GM12878 (cell line): Measurements from ENCODE around the gene JMJD4. TPM values are rescaled to one million over a fixed set of nuclear protein-coding genes. Genes with fewer than 3 reads are reported as not detected.

Experiments used
- ATAC-seq: fragments of 200-7000 bp; cut with Tn5 transposase; 3 replicates; pipeline ENCODE4 v1.9.1; 2020; ENCODE audit warnings: mild to moderate bottlenecking, moderate library complexity
- BruUV-seq: library from RNA; stranded (reverse); fragments of 400-500 nt; replicated peaks from 2 replicates; lab custom pipeline; 2021; lab: Mats Ljungman, UMichigan
- CTCF ChIA-PET: fragments of 300-600 bp; sonication (Branson Sonifier 250); formaldehyde crosslinking; extraction: SDS; loops from one replicate; lab custom pipeline; 2021; ENCODE audit warnings: inconsistent platforms; lab: Yijun Ruan, JAX
- POLR2A ChIA-PET: fragments of 350-600 bp; formaldehyde crosslinking; extraction: SDS; loops from one replicate; lab custom pipeline; 2021; ENCODE audit warnings: inconsistent platforms; lab: Charles Lee
- RAD21 ChIA-PET: fragments of 300-600 bp; sonication (Branson Sonifier 250); formaldehyde crosslinking; loops from one replicate; lab custom pipeline; 2023; ENCODE audit warnings: antibody characterized with exemption; ENCODE audit not compliant: unreplicated experiment; lab: Charles Lee
- SMC1A ChIA-PET: fragments of 300-600 bp; sonication (Branson Sonifier 250); formaldehyde crosslinking; loops from one replicate; lab custom pipeline; 2023; ENCODE audit not compliant: unreplicated experiment, uncharacterized antibody; lab: Charles Lee
- DNase-seq: peaks from one replicate; pipeline ENCODE4 v3.0.0-alpha.2; 2011; ENCODE audit warnings: low read depth, low spot score
- FAIRE-seq: peaks from 3 replicates; lab custom pipeline; 2011; peaks lifted over from hg19 to GRCh38; lab: Jason Lieb, UNC
- H2AFZ ChIP-seq: 2 replicates; pipeline ENCODE4 v1.6.0; 2011; ENCODE audit warnings: low read depth, low read length, control low read depth; ENCODE audit not compliant: control insufficient read depth
- H3K27ac ChIP-seq: 2 replicates; pipeline ENCODE4 v1.5.1; 2011; ENCODE audit warnings: control low read depth; ENCODE audit not compliant: control insufficient read depth, insufficient read depth
- H3K27me3 ChIP-seq, 2 experiments: replicated peaks in 1 of 2; 2 replicates each; pipeline versions ENCODE4 v1.6.0 to v1.6.1; 2011; ENCODE audit warnings: low read length in 1 of 2; ENCODE audit not compliant: control insufficient read depth in 2 of 2, insufficient read depth in 2 of 2
- H3K36me3 ChIP-seq, 2 experiments: 2 replicates each; pipeline ENCODE4 v1.5.1; 2011; ENCODE audit warnings: low read length in 1 of 2; ENCODE audit not compliant: control insufficient read depth in 2 of 2, insufficient read depth in 2 of 2
- H3K4me1 ChIP-seq: 2 replicates; pipeline ENCODE4 v1.6.1; 2011; ENCODE audit warnings: mild to moderate bottlenecking, low read length, moderate library complexity, mixed read lengths; ENCODE audit not compliant: control insufficient read depth, insufficient read depth
- H3K4me2 ChIP-seq: 2 replicates; pipeline ENCODE4 v1.6.0; 2011; ENCODE audit warnings: control low read depth; ENCODE audit not compliant: control insufficient read depth, insufficient read depth
- H3K4me3 ChIP-seq: fragments of 200-600 bp; sonication (generic); 2 replicates; pipeline ENCODE4 v1.5.1; 2016
- H3K79me2 ChIP-seq: 2 replicates; pipeline ENCODE4 v1.6.0; 2011; ENCODE audit warnings: low read length; ENCODE audit not compliant: control insufficient read depth, insufficient read depth
- H3K9ac ChIP-seq: 2 replicates; pipeline ENCODE4 v1.8.0; 2011; ENCODE audit warnings: low read length, control low read depth, mixed read lengths; ENCODE audit not compliant: control insufficient read depth, insufficient read depth
- H3K9me3 ChIP-seq: replicated peaks from 3 replicates; pipeline ENCODE4 v1.5.1; 2011; ENCODE audit warnings: mild to moderate bottlenecking, low read length; ENCODE audit not compliant: control insufficient read depth, insufficient read depth
- H4K20me1 ChIP-seq: 2 replicates; pipeline ENCODE4 v1.6.0; 2011; ENCODE audit not compliant: control insufficient read depth, insufficient read depth
- CEBPB ChIP-seq, 2 experiments: fragments of 150-350 bp in 1 of 2; IDR thresholded peaks; 2 replicates each; pipeline ENCODE4 v1.6.1; 2012 to 2014; ENCODE audit warnings: low read depth in 2 of 2, low read length in 2 of 2, borderline replicate concordance in 1 of 2, inconsistent platforms in 1 of 2
- CREB1 ChIP-seq: IDR thresholded peaks from 2 replicates; pipeline ENCODE4 v1.6.1; 2012; ENCODE audit warnings: low read depth, mild to moderate bottlenecking, inconsistent platforms
- FOXK2 ChIP-seq: fragments of 450-650 bp; IDR thresholded peaks from 2 replicates; pipeline ENCODE4 v1.6.1; 2017; ENCODE audit warnings: mild to moderate bottlenecking, moderate library complexity
- GABPA ChIP-seq: IDR thresholded peaks from 2 replicates; pipeline ENCODE4 v1.6.1; 2014; ENCODE audit warnings: antibody characterized with exemption, low read depth, mild to moderate bottlenecking, inconsistent platforms
- IRF5 ChIP-seq: fragments of 450-650 bp; IDR thresholded peaks from 2 replicates; pipeline ENCODE4 v1.6.1; 2017; ENCODE audit warnings: borderline replicate concordance
- MEF2A ChIP-seq: IDR thresholded peaks from 2 replicates; pipeline ENCODE4 v1.6.1; 2011; ENCODE audit warnings: low read depth, mild to moderate bottlenecking, low read length, moderate library complexity; ENCODE audit not compliant: insufficient read depth
- NBN ChIP-seq: fragments of 450-650 bp; IDR thresholded peaks from 2 replicates; pipeline ENCODE4 v1.6.1; 2016
- NKRF ChIP-seq: fragments of 450-650 bp; conservative IDR thresholded peaks from 2 replicates; pipeline ENCODE4 v1.6.1; 2017; ENCODE audit warnings: mild to moderate bottlenecking, moderate library complexity
- NR2C1 ChIP-seq: fragments of 450-650 bp; IDR thresholded peaks from 2 replicates; pipeline ENCODE4 v1.6.1; 2017; ENCODE audit warnings: antibody characterized with exemption, mild to moderate bottlenecking, moderate library complexity
- PAX5 ChIP-seq: IDR thresholded peaks from 2 replicates; pipeline ENCODE4 v1.6.1; 2011; ENCODE audit warnings: low read depth, low read length, borderline replicate concordance
- RELA ChIP-seq: fragments of 450-650 bp; IDR thresholded peaks from 2 replicates; pipeline ENCODE4 v1.8.0; 2014; ENCODE audit warnings: borderline replicate concordance; ENCODE audit not compliant: partially characterized antibody
- TBL1XR1 ChIP-seq: IDR thresholded peaks from 2 replicates; pipeline ENCODE4 v1.6.1; 2012; ENCODE audit warnings: low read depth, low read length, improper control_type of control experiment
- WRNIP1 ChIP-seq: IDR thresholded peaks from 2 replicates; pipeline ENCODE4 v1.6.1; 2011; ENCODE audit warnings: low read depth, low read length, improper control_type of control experiment, borderline replicate concordance
- YY1 ChIP-seq: IDR thresholded peaks from 2 replicates; pipeline ENCODE4 v1.6.1; 2011; ENCODE audit warnings: low read depth, mild to moderate bottlenecking, low read length
- WGBS: methylation state at CpG from one replicate; pipeline ENCODE4 v1.1.6; 2016; ENCODE audit warnings: low lambda C conversion rate; ENCODE audit not compliant: insufficient replicate concordance, insufficient coverage; ENCODE audit errors: missing lambda C conversion rate; 5-methylcytosine and 5-hydroxymethylcytosine counted together
- in situ Hi-C: fragments of 300-500 bp; cut with MboI; formaldehyde crosslinking; loops from 9 replicates; pipeline ENCODE4 v1.14.3; 2018; ENCODE audit warnings: mixed read lengths
- intact Hi-C: fragments of 100-400 bp; cut with micrococcal nuclease; formaldehyde crosslinking; loops from one replicate; pipeline ENCODE4 v1.14.2; 2022; ENCODE audit not compliant: unreplicated experiment
- polyA plus RNA-seq, 11 experiments: library from polyadenylated mRNA; depleted of rRNA in 4 of 11; unstranded in 6 of 11; stranded (reverse) in 5 of 11; fragments of >200 nt; fragmentation: Nextera tagmentation in 4 of 11; fragmentation: Illumina TruSeq in 1 of 11; extraction: Ambion mirVana in 4 of 11; extraction: Trizol in 1 of 11; gene quantifications; 1 replicate in 1 of 11; 2 replicates in 10 of 11; pipeline versions ENCODE4 v1.2.1 to v1.2.3, GENCODE V29; 2011 to 2016; ENCODE audit warnings: inconsistent platforms in 2 of 11, missing spikeins in 2 of 11, low read depth in 1 of 11
- total RNA-seq, 4 experiments: library from RNA; depleted of rRNA in 3 of 4; stranded (reverse); fragments of >200 nt in 3 of 4; fragmentation: Illumina TruSeq in 1 of 4; extraction: Trizol in 1 of 4; gene quantifications; 2 replicates each; pipeline versions ENCODE4 v1.2.1 to v1.2.3, GENCODE V29; 2013 to 2021

The JMJD4 gene
- total and polyA plus RNA-seq, 10 of the 15 experiments (the other 5 are each of a cell fraction or from before 2014, with no cell fraction given): 0.89 to 38.3 (median 18.4) TPM

GRCh38 chr1:227760377-227760776, 25.3 kb upstream of the JMJD4 start:
- ATAC-seq (no peak), DNase-seq (no peak), FAIRE-seq (no peak)
- intact Hi-C loops (loop anchor here (5.0 to 10.0 kb wide), 2 partner anchors 192 to 314 kb away; no protein-coding TSS in a partner anchor), in situ Hi-C loops (loop anchor here (5.0 kb wide), 1 partner anchor 192 kb away; no protein-coding TSS in a partner anchor)
- BruUV-seq: no TSS peak
- ChIA-PET CTCF (interaction anchor here (3.8 kb wide), 1 partner anchor 192 kb away, joined by 34 read pairs; no protein-coding TSS in a partner anchor), SMC1A (no interaction called here), RAD21 (no interaction called here), POLR2A (no interaction called here)
- H3K79me2 ChIP-seq: no peaks in the 10 kb centered on the region; the same call in none of the 2 replicates
- H3K4me2 ChIP-seq: no peak overlapping the region
- H3K27ac ChIP-seq: peak overlapping the region; percentile 26; the same call in 1 of the 2 replicates
- no peaks in the 10 kb centered on the region; the same call in 1 of the 2 replicates for H4K20me1 ChIP-seq
- peaks cover 24 to 33% of the 10 kb centered on the region in 2 experiments for H3K36me3 ChIP-seq
- TF ChIP-seq NR2C1: no peak
- no peak for TF ChIP-seq RELA
- TF ChIP-seq FOXK2: no peak
- no peak for TF ChIP-seq GABPA
- no peak for TF ChIP-seq NBN
- no peak for TF ChIP-seq MEF2A
- TF ChIP-seq CEBPB (IDR thresholded peaks at IDR 0.05; ENCODE audit: borderline replicate concordance in 1 of 2, low read depth in 2 of 2, low read length in 2 of 2): no peak
- no peak for TF ChIP-seq CREB1
- no peak for TF ChIP-seq IRF5
- TF ChIP-seq NKRF: no peak
- no peak for TF ChIP-seq PAX5
- TF ChIP-seq WRNIP1: no peak
- TF ChIP-seq YY1: no peak
- TF ChIP-seq TBL1XR1: no peak
- no peak overlapping the region for H3K4me3 ChIP-seq
- peaks cover 7% of the 10 kb centered on the region; the same call in 2 of the 3 replicates for H3K9me3 ChIP-seq
- no peak overlapping the region for H2AFZ ChIP-seq
- H3K4me1 ChIP-seq: peaks cover 41% of the 10 kb centered on the region
- no peaks in the 10 kb centered on the region for H3K27me3 ChIP-seq
- no peak overlapping the region for H3K9ac ChIP-seq
- WGBS: 97% methylated on average over 9 of the region's 9 CpGs
